OCI-LY7 (cell line): ENCODE data around the gene E2F8. TPM values are rescaled to one million over a fixed set of nuclear protein-coding genes. Genes with fewer than 3 reads are reported as not detected.

Experiments
- BruUV-seq: library from RNA; stranded (reverse); fragments of 400-500 nt; replicated peaks from 2 replicates; lab custom pipeline; 2021; lab: Mats Ljungman, UMichigan
- CTCF ChIA-PET: fragments of 300-600 bp; sonication (Branson Sonifier 250); formaldehyde crosslinking; loops from one replicate; lab custom pipeline; 2022; ENCODE audit warnings: antibody characterized with exemption; ENCODE audit not compliant: unreplicated experiment; lab: Charles Lee
- POLR2A ChIA-PET: fragments of 300-600 bp; sonication (Branson Sonifier 250); formaldehyde crosslinking; loops from one replicate; lab custom pipeline; 2022; ENCODE audit warnings: antibody characterized with exemption; lab: Charles Lee
- DNase-seq: peaks from one replicate; pipeline ENCODE4 v3.0.0-alpha.2; 2015; ENCODE audit warnings: low spot score
- H2AFZ ChIP-seq: fragments of 200-600 bp; sonication (generic), shearing (Covaris generic); 2 replicates; pipeline ENCODE4 v1.6.1; 2014; ENCODE audit warnings: mild to moderate bottlenecking, antibody characterized with exemption, low read length, moderate library complexity
- H3K27ac ChIP-seq: fragments of 200-600 bp; sonication (generic); 2 replicates; pipeline ENCODE4 v1.5.1; 2014; ENCODE audit warnings: mixed run types, low read depth, mild to moderate bottlenecking, moderate library complexity, low read length, inconsistent platforms; ENCODE audit not compliant: poor library complexity, severe bottlenecking
- H3K36me3 ChIP-seq: fragments of 200-600 bp; sonication (generic); 2 replicates; pipeline ENCODE4 v1.6.1; 2014; ENCODE audit warnings: mild to moderate bottlenecking, antibody characterized with exemption, low read length, moderate library complexity, mixed read lengths; ENCODE audit not compliant: insufficient read depth
- H3K4me1 ChIP-seq: fragments of 200-600 bp; sonication (generic); 2 replicates; pipeline ENCODE4 v1.5.1; 2014; ENCODE audit warnings: mild to moderate bottlenecking, low read length; ENCODE audit not compliant: insufficient read depth, poor library complexity, severe bottlenecking
- H3K4me2 ChIP-seq: fragments of 200-600 bp; sonication (generic); 2 replicates; pipeline ENCODE4 v1.6.1; 2014; ENCODE audit warnings: mild to moderate bottlenecking, low read length
- H3K4me3 ChIP-seq: fragments of 200-600 bp; sonication (generic); 2 replicates; pipeline ENCODE4 v1.5.1; 2014; ENCODE audit warnings: mild to moderate bottlenecking, low read depth, low read length; ENCODE audit not compliant: poor library complexity, severe bottlenecking
- H3K79me2 ChIP-seq: fragments of 200-600 bp; sonication (generic); 2 replicates; pipeline ENCODE4 v1.6.1; 2016; ENCODE audit warnings: low read depth, mild to moderate bottlenecking, low read length, moderate library complexity, mixed read lengths; ENCODE audit not compliant: insufficient read depth
- H3K9me2 ChIP-seq: fragments of 200-600 bp; sonication (generic); 2 replicates; pipeline ENCODE4 v1.6.1; 2016; ENCODE audit warnings: mild to moderate bottlenecking, low read length, mixed read lengths; ENCODE audit not compliant: insufficient read depth
- H3K9me3 ChIP-seq: fragments of 200-600 bp; sonication (generic); 2 replicates; pipeline ENCODE4 v1.6.1; 2014; ENCODE audit warnings: mild to moderate bottlenecking, mixed run types, low read length, mixed read lengths
- H4K20me1 ChIP-seq: fragments of 200-600 bp; sonication (generic); 2 replicates; pipeline ENCODE4 v1.6.1; 2014; ENCODE audit warnings: mild to moderate bottlenecking, antibody characterized with exemption, low read length, moderate library complexity, mixed read lengths; ENCODE audit not compliant: insufficient read depth
- CTCF ChIP-seq: fragments of 200-600 bp; sonication (generic); conservative IDR thresholded peaks from 2 replicates; pipeline ENCODE4 v1.5.1; 2014; ENCODE audit warnings: mild to moderate bottlenecking, antibody characterized with exemption, low read length, moderate library complexity, mixed read lengths
- EZH2phosphoT487 ChIP-seq: fragments of 200-600 bp; sonication (generic); IDR thresholded peaks from 2 replicates; pipeline ENCODE4 v1.6.1; 2018; ENCODE audit warnings: low read depth, borderline replicate concordance, mild to moderate bottlenecking, mixed run types, antibody characterized with exemption, low read length, moderate library complexity, mixed read lengths
- intact Hi-C: fragments of 100-400 bp; cut with micrococcal nuclease; formaldehyde crosslinking; loops from one replicate; pipeline ENCODE4 v1.10.0; 2022; ENCODE audit not compliant: unreplicated experiment
- total RNA-seq, 2 experiments: library from RNA; depleted of rRNA in 1 of 2; stranded (reverse); fragments of >200 nt in 1 of 2; shearing (Covaris generic) in 1 of 2; gene quantifications; 2 replicates each; pipeline ENCODE4 v1.2.3, GENCODE V29; 2014 to 2022

Gene E2F8
- total RNA-seq, 2 experiments from 2014 or later: 29.3 to 55.7 TPM

- H3K4me1 ChIP-seq: no peaks in the 10 kb centered on the region
- POLR2A ChIA-PET: no interaction called here
- TF ChIP-seq EZH2phosphoT487 (no peak), CTCF (no peak)
- no TSS peak for BruUV-seq
- no peak overlapping the region for H3K4me3 ChIP-seq
- intact Hi-C loops: no loop called here
- no peak overlapping the region for H2AFZ ChIP-seq
- H3K79me2 ChIP-seq: no peaks in the 10 kb centered on the region
- no peaks in the 10 kb centered on the region for H3K9me2 ChIP-seq
- H4K20me1 ChIP-seq: no peaks in the 10 kb centered on the region
- no peak overlapping the region for H3K27ac ChIP-seq
- no peak overlapping the region for H3K4me2 ChIP-seq
- H3K9me3 ChIP-seq: no peaks in the 10 kb centered on the region
- DNase-seq: no peak
- CTCF ChIA-PET: no interaction called here
- H3K36me3 ChIP-seq: no peaks in the 10 kb centered on the region
These were observed 47.5 kb upstream of the E2F8 start for GRCh38 chr11:19288256-19288655.

GRCh38 chr11:19286411-19286810, 45.7 kb upstream of the E2F8 start:
- Histone ChIP-seq H3K4me1 (no peaks in the 10 kb centered on the region), H3K36me3 (no peaks in the 10 kb centered on the region), H2AFZ (no peak overlapping the region), H3K79me2 (no peaks in the 10 kb centered on the region), H3K4me3 (no peak overlapping the region), H3K27ac (no peak overlapping the region), H3K4me2 (no peak overlapping the region), H3K9me2 (no peaks in the 10 kb centered on the region), H3K9me3 (no peaks in the 10 kb centered on the region), H4K20me1 (no peaks in the 10 kb centered on the region)
- ChIA-PET CTCF (no interaction called here), POLR2A (interaction anchor here (0.6 kb wide), 1 partner anchor 204 kb away, joined by 3 read pairs; no protein-coding TSS in a partner anchor)
- no peak for DNase-seq
- TF ChIP-seq CTCF (no peak), EZH2phosphoT487 (no peak)
- no TSS peak for BruUV-seq
- intact Hi-C loops: no loop called here

- no TSS peak for BruUV-seq
- Histone ChIP-seq H3K9me2 (no peaks in the 10 kb centered on the region), H2AFZ (no peak overlapping the region), H3K36me3 (no peaks in the 10 kb centered on the region), H4K20me1 (no peaks in the 10 kb centered on the region), H3K9me3 (no peaks in the 10 kb centered on the region), H3K79me2 (no peaks in the 10 kb centered on the region), H3K4me3 (no peak overlapping the region), H3K4me1 (no peaks in the 10 kb centered on the region), H3K4me2 (no peak overlapping the region), H3K27ac (no peak overlapping the region)
- TF ChIP-seq CTCF (no peak), EZH2phosphoT487 (no peak)
- CTCF ChIA-PET: no interaction called here
- no peak for DNase-seq
- POLR2A ChIA-PET: no interaction called here
- intact Hi-C loops: no loop called here
These were observed 44.1 kb upstream of the E2F8 start for GRCh38 chr11:19284881-19285280.
